Testis (tissue), 3 donors: ENCODE results near the gene MAPK10. TPM values are rescaled to one million over a fixed set of nuclear protein-coding genes. Genes with fewer than 3 reads are reported as not detected.

Experiments used
- DNase-seq: peaks from one replicate; pipeline ENCODE4 v3.0.0-alpha.2; 2019
- H3K27ac ChIP-seq, 2 donors: fragments of 200-600 bp; sonication (generic); one replicate each; pipeline ENCODE4 v1.5.1; 2019
- H3K27me3 ChIP-seq: fragments of 200-600 bp; sonication (generic); one replicate; pipeline ENCODE4 v1.5.1; 2019
- H3K36me3 ChIP-seq: fragments of 200-600 bp; sonication (generic); one replicate; pipeline ENCODE4 v1.5.1; 2017; ENCODE audit warnings: low read depth; ENCODE audit errors: missing control alignments
- H3K4me1 ChIP-seq: fragments of 200-600 bp; sonication (generic); one replicate; pipeline ENCODE4 v1.5.1; 2019
- H3K4me3 ChIP-seq, 2 donors: fragments of 200-600 bp; sonication (generic); one replicate each; pipeline ENCODE4 v1.5.1; 2017 to 2019
- H3K9me3 ChIP-seq: fragments of 200-600 bp; sonication (generic); one replicate; pipeline ENCODE4 v1.5.1; 2017
- POLR2A ChIP-seq: fragments of 450-650 bp; IDR thresholded peaks from one replicate; pipeline ENCODE4 v1.6.1; 2017; ENCODE audit warnings: antibody characterized with exemption, mild to moderate bottlenecking, moderate library complexity
- WGBS, 2 donors: methylation state at CpG; one replicate each; pipeline ENCODE4 v1.1.5; 2018; 5-methylcytosine and 5-hydroxymethylcytosine counted together
- intact Hi-C: fragments of 100-400 bp; cut with DNase I; formaldehyde crosslinking; loops from one replicate; pipeline ENCODE4 v1.15.1; 2023; ENCODE audit warnings: low total_unique reads
- polyA plus RNA-seq: library from polyadenylated mRNA; stranded (reverse); fragments of 350-450 nt; fragmentation: Illumina TruSeq; extraction: RNeasy Lipid Tissue Mini Kit (QIAGEN cat#74804); gene quantifications from one replicate; pipeline ENCODE4 v1.2.3, GENCODE V29; 2014; ENCODE audit warnings: low read depth, low replicate concordance; ENCODE audit not compliant: insufficient read depth
- total RNA-seq, 2 donors: library from RNA; depleted of rRNA; stranded (reverse); fragments of >200 nt; gene quantifications; one replicate each; pipeline ENCODE4 v1.2.3, GENCODE V29; 2016
- TF ChIP-seq, protein P1 (sequence below), 3 experiments: fragments of 450-650 bp in 2 of 3; fragments of 200-600 bp in 1 of 3; sonication (generic) in 1 of 3; IDR thresholded peaks; one replicate each; pipeline ENCODE4 v1.5.1; 2016 to 2019; ENCODE audit warnings: antibody characterized with exemption in 3 of 3, mild to moderate bottlenecking in 2 of 3, moderate library complexity in 1 of 3

MAPK10 gene
- total and polyA plus RNA-seq, 3 donors from 2014 or later, result 56.1 to 64.6 (median 61.1) TPM

DNA sequence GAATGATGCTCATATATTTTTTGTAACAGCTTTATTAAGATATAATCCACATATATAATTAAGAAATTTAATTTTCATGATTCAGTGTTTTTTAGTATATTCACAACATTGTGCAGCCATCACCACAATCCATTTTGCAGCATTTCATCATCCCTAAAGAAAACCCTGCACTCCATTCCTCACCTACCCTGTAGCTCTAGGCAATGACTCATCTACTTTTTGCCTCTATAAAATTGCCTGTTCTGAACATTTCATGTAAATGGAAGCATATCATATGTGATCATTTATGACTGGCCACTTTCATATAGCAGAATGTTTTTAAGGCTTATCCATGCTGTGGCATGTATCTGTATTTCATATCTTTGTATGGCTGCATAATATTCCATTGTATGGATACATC is 339.9 kb downstream of the MAPK10 start:
- TF ChIP-seq, protein P1, sequence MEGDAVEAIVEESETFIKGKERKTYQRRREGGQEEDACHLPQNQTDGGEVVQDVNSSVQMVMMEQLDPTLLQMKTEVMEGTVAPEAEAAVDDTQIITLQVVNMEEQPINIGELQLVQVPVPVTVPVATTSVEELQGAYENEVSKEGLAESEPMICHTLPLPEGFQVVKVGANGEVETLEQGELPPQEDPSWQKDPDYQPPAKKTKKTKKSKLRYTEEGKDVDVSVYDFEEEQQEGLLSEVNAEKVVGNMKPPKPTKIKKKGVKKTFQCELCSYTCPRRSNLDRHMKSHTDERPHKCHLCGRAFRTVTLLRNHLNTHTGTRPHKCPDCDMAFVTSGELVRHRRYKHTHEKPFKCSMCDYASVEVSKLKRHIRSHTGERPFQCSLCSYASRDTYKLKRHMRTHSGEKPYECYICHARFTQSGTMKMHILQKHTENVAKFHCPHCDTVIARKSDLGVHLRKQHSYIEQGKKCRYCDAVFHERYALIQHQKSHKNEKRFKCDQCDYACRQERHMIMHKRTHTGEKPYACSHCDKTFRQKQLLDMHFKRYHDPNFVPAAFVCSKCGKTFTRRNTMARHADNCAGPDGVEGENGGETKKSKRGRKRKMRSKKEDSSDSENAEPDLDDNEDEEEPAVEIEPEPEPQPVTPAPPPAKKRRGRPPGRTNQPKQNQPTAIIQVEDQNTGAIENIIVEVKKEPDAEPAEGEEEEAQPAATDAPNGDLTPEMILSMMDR (IDR thresholded peaks at IDR 0.05), result no peak
- no peak for TF ChIP-seq POLR2A
- Histone ChIP-seq H3K9me3 (no peaks in the 10 kb centered on the region), H3K4me3 (no peak overlapping the region), H3K4me1 (no peaks in the 10 kb centered on the region), H3K27ac (no peak overlapping the region), H3K36me3 (no peaks in the 10 kb centered on the region), H3K27me3 (no peaks in the 10 kb centered on the region)
- intact Hi-C loops, result no loop called here
- DNase-seq, result no peak

DNA sequence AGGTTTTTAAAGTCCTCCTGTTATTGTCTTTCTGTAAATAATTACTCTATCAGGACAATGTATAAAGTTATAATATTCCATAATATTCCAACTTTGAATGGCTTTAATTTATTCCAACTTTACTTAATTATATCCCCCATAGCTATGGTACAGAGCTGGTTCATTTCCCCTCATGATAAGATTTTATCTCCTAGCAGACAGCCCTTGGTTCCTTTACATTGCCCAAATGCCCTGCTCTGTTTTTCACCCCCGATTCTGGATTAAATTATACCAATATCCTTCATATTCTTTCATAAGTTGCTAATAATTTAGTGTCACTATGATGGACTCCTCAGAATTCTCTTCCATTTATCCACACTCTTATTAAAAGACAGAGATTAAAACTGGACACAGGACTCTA is 340.5 kb downstream of the MAPK10 start:
- no peak for DNase-seq
- no peak overlapping the region for H3K4me3 ChIP-seq
- no peak overlapping the region for H3K27ac ChIP-seq
- TF ChIP-seq POLR2A, result no peak
- TF ChIP-seq, protein P1 (IDR thresholded peaks at IDR 0.05), result no peak
- intact Hi-C loops, result no loop called here
- no peaks in the 10 kb centered on the region for H3K36me3 ChIP-seq
- H3K9me3 ChIP-seq, result no peaks in the 10 kb centered on the region
- no peaks in the 10 kb centered on the region for H3K4me1 ChIP-seq
- H3K27me3 ChIP-seq, result no peaks in the 10 kb centered on the region
- WGBS, 2 donors, result 82 to 94% methylated on average over 1 of the region's 1 CpG

DNA sequence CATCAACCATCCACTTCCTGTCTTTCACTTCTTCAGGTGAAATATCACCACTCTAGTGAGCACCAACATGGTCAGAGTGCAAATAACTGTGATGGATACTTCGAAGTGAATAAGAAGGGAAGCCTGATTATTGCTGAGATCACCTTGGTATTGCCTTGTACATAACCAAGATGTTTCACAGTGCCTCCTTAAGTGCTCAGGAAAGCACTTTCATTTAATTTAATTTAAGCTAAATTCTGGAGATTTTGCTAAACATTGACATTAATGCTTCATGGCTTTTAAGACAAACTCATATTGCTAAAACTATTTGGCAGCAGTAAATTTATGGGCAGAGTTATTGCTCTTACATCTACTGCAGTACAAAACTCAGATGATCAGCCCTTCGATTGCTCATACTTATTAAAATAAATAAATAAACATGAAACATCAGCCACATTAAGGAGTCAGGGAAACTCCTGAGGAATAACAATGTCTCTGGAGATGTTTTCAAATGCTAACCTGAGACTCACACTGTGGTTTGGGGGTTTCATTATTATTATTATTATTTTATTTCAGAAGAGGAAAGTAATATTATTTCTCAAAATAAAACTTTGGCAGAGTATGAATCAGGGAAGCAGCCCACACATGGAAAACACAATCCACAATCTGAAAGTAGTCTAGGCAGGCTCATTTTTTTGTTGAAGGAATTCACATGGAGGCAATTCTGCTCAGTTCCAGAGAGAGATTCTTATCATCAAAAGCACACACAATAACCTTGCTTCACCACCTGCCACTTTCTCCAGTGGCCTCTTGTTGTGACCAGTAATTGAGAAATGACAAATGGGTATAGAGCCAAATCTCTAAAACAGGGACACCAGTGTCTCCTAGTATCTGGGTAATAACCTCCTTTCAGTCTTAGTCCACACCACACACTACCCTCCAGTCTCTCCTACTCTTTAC is 344.2 kb downstream of the MAPK10 start:
- no peaks in the 10 kb centered on the region for H3K4me1 ChIP-seq
- H3K4me3 ChIP-seq, result no peak overlapping the region
- 77 to 87% methylated on average over 2 of the region's 2 CpGs for WGBS, 2 donors
- no peak overlapping the region for H3K27ac ChIP-seq
- intact Hi-C loops, result no loop called here
- no peak for DNase-seq
- H3K36me3 ChIP-seq, result no peaks in the 10 kb centered on the region
- no peaks in the 10 kb centered on the region for H3K9me3 ChIP-seq
- TF ChIP-seq, protein P1 (IDR thresholded peaks at IDR 0.05), result no peak
- no peak for TF ChIP-seq POLR2A
- no peaks in the 10 kb centered on the region for H3K27me3 ChIP-seq

DNA sequence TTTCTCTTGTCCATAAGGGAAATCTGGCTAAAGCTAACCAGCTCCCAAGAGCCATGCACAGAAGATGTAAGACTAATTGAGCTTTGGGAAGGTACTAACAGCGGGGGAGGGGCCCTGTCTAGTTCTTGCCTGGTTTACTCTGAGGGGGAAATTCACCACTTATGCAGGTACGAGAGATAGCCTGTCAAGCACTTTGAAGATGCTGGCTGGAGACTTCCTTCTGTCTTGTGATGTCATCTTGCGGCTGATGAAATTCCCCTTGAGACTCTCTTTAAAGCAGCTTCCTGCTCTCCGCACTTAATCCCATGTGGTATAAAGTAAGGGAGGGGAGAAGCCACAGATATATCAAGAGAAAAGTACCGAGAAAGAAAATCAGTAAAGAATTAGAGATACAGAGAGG is 345.3 kb downstream of the MAPK10 start:
- TF ChIP-seq, protein P1 (IDR thresholded peaks at IDR 0.05), result no peak
- TF ChIP-seq POLR2A, result no peak
- H3K36me3 ChIP-seq, result no peaks in the 10 kb centered on the region
- H3K9me3 ChIP-seq, result no peaks in the 10 kb centered on the region
- H3K27ac ChIP-seq, result no peak overlapping the region
- 90 to 93% methylated on average over 5 of the region's 5 CpGs for WGBS, 2 donors
- DNase-seq, result no peak
- no peak overlapping the region for H3K4me3 ChIP-seq
- no peaks in the 10 kb centered on the region for H3K27me3 ChIP-seq
- intact Hi-C loops, result no loop called here
- H3K4me1 ChIP-seq, result no peaks in the 10 kb centered on the region

DNA sequence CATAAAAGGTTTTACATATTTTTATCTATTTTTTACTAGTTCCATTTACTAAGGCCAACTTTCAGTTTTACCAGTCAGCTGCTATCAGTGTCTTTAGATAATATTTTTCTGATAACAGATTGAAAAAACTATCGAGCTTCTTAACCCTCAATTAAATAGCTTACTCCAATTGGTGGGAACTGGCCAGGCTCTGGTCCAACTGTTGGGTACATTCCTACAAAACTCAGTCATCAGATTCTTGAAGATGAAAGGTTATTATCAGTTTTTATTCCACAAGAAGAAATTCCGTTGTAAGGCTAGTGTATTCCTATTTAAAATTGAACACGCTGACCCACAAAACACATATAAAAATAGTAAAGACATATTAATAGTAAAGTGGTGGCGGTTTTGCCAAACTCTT is 346.2 kb downstream of the MAPK10 start:
- H3K27ac ChIP-seq, result no peak overlapping the region

More for the DNA sequence above, 346.2 kb downstream of the MAPK10 start:
- no peaks in the 10 kb centered on the region for H3K36me3 ChIP-seq
- intact Hi-C loops, result no loop called here
- no peak for DNase-seq
- no peak overlapping the region for H3K4me3 ChIP-seq
- 61 to 66% methylated on average over 4 of the region's 4 CpGs for WGBS, 2 donors
- no peak for TF ChIP-seq POLR2A
- TF ChIP-seq, protein P1 (IDR thresholded peaks at IDR 0.05), result no peak
- no peaks in the 10 kb centered on the region for H3K9me3 ChIP-seq
- no peaks in the 10 kb centered on the region for H3K27me3 ChIP-seq
- H3K4me1 ChIP-seq, result no peaks in the 10 kb centered on the region
